Astrocyte of the cerebellum (primary cell): Measurements from ENCODE around the gene TIAM2.

Experiments
- DNase-seq: peaks from one replicate; pipeline ENCODE4 v3.0.0-alpha.2; 2011; ENCODE audit warnings: low read depth
- H3K4me3 ChIP-seq: 2 replicates; pipeline ENCODE4 v1.5.1; 2011; ENCODE audit warnings: mild to moderate bottlenecking, low read depth, low read length, moderate library complexity
- CTCF ChIP-seq: IDR thresholded peaks from 2 replicates; pipeline ENCODE4 v1.5.1; 2012; ENCODE audit warnings: low read length, low read depth, moderate library complexity, mild to moderate bottlenecking; ENCODE audit errors: missing control alignments
- in situ Hi-C: cut with HindIII; loops from 2 replicates; pipeline ENCODE4 v1.10.0; 2017; ENCODE audit warnings: low sequenced_read_pairs

TIAM2 gene

DNA sequence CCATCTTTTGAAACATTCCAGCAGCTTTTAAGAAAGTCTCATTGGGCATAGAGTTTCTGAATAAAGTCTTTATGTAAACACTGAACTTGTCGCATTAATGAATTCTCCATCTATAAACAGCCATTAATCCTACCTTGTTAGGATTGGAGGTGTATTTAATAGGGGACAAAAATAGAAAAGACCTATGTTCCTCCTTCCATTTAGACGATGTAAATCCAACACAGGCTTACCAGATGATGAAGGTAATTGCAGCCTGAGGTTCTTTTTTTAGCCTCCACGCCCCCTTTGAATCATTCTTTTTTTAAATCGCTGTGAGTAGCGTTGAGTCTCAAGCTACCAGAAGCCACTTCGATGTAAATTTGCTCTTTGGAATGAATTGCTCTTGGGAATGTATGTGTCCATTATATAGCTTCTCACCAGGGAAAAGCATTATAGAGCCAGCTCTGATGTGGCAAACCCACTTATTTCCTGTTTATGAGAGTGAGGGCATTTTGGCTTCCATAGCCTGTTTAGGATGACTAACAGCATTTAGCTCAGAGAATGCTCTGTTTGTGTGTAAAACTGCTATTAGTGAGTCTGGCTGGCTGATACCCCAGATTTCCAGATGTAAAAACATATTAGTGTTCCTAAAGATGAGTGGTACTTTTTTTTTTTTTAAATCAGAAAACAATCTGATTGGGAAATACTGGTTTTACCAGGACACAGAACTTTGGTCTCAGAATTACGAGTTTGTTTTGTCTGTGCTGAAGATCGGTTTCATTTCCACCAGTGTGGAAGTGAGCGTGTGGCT is 193.8 kb downstream of the TIAM2 start:
- peak; percentile 93 for DNase-seq
- no peak overlapping the region for H3K4me3 ChIP-seq
- in situ Hi-C loops, result no loop called here
- no peak for TF ChIP-seq CTCF

DNA sequence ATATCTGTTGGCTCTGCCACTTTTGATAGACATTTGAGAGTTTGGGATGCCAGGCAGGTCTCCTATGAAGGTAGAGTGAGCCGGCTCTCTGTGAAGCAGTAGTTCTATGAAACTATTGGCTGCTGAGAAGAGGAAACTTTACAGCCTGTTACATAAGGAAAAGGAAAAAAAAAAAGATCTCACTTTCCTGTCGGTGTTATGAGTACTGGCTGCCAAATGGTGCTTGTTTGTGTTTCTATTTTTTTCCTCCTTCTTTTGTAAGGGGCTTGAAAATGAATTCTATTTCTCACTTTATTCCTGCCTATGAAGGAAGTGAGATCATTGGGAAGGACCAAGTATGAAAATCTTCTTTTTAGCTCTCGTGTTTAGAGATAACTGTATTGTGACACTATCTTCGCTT is 195.6 kb downstream of the TIAM2 start:
- H3K4me3 ChIP-seq, result no peak overlapping the region
- no peak for DNase-seq
- in situ Hi-C loops, result loop anchor here (5.0 kb wide), 1 partner anchor 47 kb away; no protein-coding TSS in a partner anchor
- no peak for TF ChIP-seq CTCF

DNA sequence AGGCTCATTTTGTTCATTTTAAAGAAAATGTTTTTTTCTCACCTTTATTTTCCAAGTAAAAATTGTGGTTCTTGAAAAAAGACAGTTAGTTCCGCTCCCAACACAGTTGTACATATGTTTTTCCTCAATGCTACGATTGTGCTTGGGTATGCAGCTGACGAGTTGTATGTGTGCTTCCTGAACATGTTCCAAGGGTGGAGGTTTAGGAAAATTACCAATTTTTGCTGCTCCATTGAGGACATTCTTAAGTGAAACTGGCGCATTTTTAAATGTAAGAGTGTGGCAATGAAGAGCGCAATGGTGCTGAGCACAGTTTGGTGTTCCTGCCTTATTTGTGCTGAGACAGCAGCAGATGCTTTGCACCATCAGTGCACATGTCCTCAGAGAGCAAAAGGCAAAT is 198.4 kb downstream of the TIAM2 start:
- no peak for DNase-seq
- H3K4me3 ChIP-seq, result no peak overlapping the region
- in situ Hi-C loops, result loop anchor here (5.0 kb wide), 1 partner anchor 44 kb away; no protein-coding TSS in a partner anchor
- no peak for TF ChIP-seq CTCF

DNA sequence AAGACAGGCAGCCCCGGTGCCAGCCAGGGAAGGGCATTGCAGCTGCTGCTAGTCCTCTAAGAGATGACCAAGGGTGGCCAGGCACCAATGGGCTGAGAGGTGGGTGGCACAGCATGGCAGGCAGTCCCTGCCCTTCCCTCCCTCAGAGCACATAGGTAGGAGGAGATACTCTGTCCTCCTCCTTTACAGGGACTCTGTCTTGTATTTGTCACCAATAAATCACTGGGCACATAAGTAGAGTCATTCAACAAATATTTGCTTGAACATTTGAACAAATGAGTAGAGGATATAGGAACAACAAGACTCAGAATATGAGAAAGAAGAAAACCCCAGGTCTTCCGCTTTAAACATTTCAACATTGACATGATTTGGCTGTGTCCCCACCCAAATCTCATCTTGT is 199.3 kb downstream of the TIAM2 start:
- in situ Hi-C loops, result loop anchor here (5.0 kb wide), 1 partner anchor 43 kb away; no protein-coding TSS in a partner anchor
- TF ChIP-seq CTCF, result no peak
- no peak for DNase-seq
- H3K4me3 ChIP-seq, result no peak overlapping the region

- TF ChIP-seq CTCF, result no peak
- H3K4me3 ChIP-seq, result no peak overlapping the region
- in situ Hi-C loops, result no loop called here
- no peak for DNase-seq
Observed at GRCh38 chr6:155195903-155196302, 200.8 kb downstream of the TIAM2 start.

- no peak for DNase-seq
- H3K4me3 ChIP-seq, result no peak overlapping the region
- in situ Hi-C loops, result no loop called here
- TF ChIP-seq CTCF, result no peak
Observed at GRCh38 chr6:155196911-155197310, 201.8 kb downstream of the TIAM2 start.
